Activated CD8-positive, alpha-beta memory T cell treated with anti-CD3 and anti-CD28 coated beads, Interleukin-2, amount 50 U/mL, for 48 hours (primary cell): ENCODE data around the gene NHEJ1.

Experiments
- DNase-seq: peaks from one replicate; pipeline ENCODE4 v3.0.0-alpha.2; 2020

NHEJ1 gene

DNA sequence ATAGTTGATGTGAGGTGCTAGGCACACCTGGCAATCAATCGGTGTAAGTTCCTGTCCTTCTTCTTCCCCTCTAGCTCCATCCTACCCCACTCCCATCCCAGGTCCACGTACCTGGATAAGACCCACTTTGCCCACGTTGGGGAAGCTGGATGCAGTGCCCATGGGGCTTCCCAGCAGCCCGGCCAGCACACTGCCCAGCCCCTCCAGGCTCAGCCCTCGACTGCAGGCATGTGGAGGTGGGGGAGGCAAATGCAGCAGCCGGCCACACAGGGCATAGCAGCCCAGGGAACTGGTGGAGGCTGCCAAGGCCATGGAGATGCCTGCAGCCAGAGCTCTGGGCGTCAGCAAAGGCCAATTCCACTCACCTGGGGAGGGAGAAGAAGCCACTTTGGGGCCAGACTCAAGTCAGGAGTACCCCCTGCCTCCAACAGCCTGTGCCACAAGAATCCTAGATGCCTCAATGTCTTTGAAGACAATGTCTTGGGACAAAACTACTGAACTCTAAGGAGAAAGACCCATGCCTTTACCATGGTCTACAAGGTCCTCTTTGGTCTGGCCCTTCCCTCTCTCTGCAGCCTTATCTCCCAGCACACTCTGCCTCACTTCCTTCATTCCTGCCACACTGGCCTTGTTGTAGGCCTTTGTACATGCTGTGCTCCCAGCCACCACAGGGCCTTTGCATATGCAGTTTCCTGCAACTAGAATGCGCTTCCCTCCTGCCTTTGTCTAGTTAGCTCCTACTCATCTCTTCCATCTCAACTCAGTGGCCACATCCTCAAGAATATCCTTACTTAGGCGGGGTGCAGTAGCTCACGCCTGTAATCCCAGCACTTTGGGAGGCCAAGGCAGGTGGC, 4.7 kb upstream of the NHEJ1 start:
- no peak for DNase-seq

DNA sequence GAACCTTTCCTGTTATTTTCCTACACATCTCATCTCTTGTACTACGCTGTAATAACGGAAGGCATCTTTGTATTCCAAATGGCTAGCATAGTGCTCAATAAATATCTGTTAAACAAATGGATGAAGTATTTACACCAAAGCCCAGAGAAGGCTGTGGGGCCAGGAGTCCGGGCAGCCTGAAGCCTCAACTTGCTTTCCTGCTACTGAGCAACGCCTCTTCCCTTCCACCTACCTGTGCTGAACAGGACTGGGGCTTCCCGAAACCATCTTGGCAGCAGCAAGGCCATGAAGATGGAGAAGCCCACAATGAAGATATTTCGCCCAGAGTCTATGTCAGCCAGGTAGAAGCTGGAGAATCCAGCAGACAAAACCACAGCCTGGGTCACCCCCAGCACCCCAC, 2.5 kb upstream of the NHEJ1 start:
- DNase-seq = no peak

DNA sequence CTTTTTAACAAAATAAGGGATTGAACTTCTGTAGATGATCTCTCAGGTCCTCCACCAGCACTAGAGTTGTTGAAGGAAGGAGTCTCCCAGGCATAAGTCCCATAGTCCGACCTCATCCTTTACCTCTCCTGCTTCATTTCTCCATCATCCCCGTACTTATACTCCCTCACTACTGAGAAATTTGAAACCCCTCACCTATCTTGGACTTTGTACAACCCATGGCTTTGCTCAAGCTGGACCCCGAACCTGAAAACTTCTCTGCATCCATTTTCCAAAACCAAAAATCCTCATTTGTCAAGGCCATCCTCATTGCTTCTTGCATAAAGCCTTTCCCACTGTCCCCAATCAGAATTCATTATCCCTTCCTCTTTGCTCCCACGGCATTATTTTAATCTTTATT, 482 bp upstream of the NHEJ1 start:
- no peak for DNase-seq

GRCh38 chr2:219159771-219160185, 837 bp downstream of the NHEJ1 start:
- no peak for DNase-seq

DNA sequence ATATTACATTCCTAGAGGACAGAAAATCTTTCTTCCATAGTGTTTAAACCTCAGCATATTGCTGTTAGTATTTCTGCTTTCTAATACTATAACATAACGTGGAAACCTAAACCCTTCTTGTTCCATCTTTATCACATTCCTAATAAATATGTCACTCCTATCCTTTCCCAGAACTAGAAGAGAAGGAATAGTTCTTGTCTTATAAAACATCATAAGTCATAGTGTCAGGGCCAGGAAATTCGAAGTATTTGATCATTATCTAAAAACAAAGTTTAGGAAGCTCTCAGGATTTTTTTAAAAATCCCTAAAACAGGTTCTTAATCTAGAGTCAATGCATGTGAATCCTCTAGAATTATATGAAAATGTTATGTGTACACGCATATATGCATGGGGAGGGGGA, 2.0 kb downstream of the NHEJ1 start:
- no peak for DNase-seq

DNA sequence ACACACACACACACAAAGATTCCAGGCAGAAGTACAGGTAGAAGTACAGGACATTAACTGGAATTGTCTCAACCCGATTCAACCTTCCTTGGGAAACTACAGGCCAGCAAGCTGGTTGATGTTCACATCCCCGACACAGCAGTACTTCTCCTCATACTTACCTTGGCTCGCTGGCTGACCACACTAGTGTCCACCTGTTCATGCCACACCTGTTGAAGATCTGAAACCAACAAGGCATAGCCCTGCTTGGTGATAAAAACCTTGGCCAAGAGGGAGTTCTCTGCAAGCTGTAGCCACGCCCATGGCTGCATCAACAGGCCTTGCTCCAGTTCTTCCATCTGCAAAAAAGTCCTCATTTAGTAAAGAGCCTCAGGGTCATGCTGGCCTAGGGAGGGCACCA, 2.6 kb downstream of the NHEJ1 start:
- DNase-seq = no peak

DNA sequence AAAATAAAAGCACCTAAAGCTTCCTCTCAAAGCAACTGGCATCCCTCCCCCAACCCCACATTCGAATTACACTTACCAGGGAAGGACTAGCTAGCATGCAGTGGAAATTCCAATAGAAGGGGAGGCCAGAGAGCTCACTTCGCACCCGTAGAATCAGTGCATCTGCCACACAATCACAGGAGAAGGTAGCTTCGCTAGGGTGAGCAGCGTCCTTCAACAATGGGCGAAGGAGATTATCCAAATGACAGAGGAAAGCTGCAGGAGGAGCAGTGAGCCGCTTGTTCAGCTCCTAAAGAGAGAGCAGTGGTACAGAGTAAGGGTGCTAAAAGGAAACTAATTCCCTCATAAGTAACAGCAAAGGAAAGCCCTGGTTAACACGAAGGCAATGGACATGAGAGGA, 3.2 kb downstream of the NHEJ1 start:
- DNase-seq = no peak

GRCh38 chr2:219155054-219155644, 5.5 kb downstream of the NHEJ1 start:
- DNase-seq = no peak

- no peak for DNase-seq
These were observed 10.9 kb downstream of the NHEJ1 start for GRCh38 chr2:219149667-219150066.

GRCh38 chr2:219142329-219142728, 18.3 kb downstream of the NHEJ1 start:
- no peak for DNase-seq

DNA sequence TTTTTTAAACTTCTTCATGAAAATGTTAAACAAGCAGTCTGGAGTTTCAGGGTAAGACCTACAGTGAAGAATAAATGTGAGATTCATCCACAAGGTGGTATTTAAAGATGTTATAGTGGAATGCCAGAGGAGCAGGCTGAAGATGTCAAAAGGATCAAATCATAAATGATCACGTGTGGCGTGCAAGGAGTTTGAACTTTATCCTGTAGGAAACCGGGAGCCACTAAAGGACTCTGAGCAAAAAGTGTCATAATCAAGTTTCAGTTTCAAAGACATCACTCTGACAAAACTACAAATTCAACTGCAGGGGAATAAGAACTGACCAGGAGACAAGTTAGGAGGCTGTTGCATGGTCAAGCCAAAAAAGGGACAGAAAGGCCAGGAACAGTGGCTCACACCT, 19.9 kb downstream of the NHEJ1 start:
- DNase-seq = no peak

DNA sequence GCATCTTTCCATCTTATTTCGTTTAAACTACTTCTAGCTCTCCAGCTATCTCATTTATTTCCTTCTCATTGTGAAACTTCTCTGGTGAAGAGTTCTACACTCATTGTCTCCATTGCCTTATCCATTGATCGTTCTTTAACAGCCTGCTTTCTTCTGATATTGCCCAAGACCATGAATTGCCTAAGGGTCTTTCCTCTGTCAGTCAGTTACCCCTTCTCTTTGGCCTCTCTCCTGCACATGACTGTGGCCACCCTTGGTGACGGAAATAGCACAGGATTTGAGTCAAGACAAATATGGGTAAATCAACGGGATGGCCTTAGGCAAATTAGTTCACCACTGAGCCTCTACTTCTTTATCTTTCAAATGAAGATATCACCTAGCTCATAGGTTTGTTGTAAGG, 26.6 kb downstream of the NHEJ1 start:
- DNase-seq = no peak

DNA sequence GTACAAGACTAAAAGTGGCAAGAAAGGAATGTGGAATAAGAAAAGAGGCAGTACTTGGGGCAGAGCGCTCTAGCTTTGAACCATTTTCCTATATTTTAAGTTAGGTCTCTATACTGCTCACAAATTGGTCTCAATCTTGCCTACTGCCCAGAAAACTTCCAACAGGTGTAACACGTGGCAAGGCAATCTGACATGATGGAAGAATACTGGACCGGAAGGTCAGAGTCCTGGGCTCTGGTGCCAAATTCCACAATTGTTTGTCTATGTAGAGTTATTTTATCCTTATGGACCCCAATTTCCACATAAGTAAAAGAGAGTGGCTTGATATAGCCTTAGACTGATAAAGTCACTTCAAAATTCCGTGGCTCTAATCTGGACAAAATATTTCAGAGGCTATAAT, 28.9 kb downstream of the NHEJ1 start:
- DNase-seq = no peak

DNA sequence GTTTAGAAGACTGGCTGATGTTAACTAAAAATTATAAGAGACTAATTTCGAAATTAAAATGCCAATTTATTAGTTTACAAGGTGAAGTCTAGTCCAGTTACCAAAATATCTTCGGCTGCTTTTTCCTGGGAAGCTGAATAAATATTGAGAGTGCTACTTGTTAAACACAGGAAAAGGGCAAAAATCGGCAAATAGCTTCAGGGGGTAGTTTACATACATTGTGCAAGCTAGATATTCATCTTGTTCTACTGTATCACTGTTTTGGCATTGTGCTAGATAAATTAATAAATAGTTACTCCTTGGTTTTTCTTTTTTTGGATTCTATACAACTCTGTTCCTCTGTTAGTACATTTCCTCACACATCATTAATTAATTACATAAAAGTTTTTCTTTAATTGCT, 29.3 kb downstream of the NHEJ1 start:
- DNase-seq = no peak

GRCh38 chr2:219129589-219129988, 31.0 kb downstream of the NHEJ1 start:
- DNase-seq = no peak

DNA sequence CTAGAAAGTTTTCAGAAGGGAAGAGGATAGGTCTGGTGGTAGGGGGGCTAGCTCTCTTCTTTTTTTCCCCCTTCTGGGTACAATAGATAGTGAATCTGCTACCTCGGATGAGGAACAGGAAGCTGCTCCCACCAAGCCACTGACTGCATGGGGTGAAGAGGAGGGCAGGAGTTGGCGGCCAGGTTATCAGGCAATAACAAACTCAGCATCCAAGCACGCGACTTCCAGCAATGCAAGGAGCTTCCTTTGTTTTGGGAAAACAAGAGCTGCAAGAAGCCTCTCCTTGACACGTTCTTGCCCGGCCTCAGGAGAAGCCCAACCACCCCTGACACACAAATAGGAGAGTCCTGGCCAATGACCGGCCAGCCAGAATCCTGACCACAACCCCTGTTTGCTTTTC, 32.2 kb downstream of the NHEJ1 start:
- DNase-seq = no peak

- no peak for DNase-seq
These were observed 33.5 kb downstream of the NHEJ1 start for GRCh38 chr2:219127037-219127635.

DNA sequence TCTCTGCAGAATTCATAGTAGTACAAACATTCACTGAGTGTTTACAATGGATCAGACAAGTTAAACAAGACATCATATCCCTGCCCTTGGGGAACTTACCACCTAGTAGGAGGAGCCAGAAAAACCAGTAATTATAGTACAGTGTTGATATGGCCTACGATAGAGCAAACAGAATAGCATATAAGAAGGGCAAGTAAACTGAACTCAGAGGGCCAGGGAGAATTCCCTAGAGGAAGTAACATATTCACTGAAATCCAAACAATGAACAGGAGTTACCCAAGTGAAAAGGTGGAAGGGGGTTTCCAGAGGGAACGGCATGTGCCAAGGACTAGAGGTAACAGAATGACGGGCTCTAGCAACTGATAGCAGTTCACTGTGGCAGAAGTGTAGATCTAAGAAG, 34.1 kb downstream of the NHEJ1 start:
- no peak for DNase-seq

GRCh38 chr2:219125886-219126270, 34.7 kb downstream of the NHEJ1 start:
- no peak for DNase-seq

DNA sequence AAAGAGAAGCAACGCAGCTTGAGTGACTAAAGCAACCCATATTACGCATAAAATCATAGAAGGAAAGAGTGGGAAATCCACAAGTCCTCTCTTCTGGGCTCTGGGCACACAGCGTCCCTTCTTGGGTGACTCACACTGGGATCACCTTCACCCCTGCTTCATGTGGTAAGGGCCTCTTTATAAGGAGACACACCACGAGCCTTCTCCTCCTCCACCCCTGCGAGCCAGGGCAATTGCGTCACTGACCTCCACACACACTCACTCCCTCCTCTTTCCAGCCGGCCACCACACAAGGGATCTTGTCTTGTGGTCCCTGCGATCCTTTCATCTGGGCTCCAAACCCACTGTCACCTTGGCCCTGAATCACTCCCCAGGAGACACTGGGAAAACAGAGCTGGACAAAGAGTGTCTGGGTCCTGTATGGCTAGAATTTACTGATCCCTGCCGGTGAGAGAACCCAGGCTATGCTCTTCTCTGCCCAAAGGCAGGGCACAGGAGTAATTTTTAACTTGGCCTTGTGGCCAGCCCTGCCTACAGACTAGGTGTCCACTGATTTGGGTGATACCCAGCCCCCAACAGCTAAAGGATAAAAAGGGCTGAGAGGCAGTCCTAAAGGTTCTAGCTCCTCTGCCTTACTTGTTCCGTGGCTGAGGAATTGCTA, 35.3 kb downstream of the NHEJ1 start:
- peak; percentile 59 for DNase-seq

GRCh38 chr2:219124381-219125110, 36.1 kb downstream of the NHEJ1 start:
- no peak for DNase-seq

GRCh38 chr2:219123356-219124135, 37.1 kb downstream of the NHEJ1 start:
- no peak for DNase-seq
